ENCODE results near the gene KLHDC8B.

Gene KLHDC8B

DNA sequence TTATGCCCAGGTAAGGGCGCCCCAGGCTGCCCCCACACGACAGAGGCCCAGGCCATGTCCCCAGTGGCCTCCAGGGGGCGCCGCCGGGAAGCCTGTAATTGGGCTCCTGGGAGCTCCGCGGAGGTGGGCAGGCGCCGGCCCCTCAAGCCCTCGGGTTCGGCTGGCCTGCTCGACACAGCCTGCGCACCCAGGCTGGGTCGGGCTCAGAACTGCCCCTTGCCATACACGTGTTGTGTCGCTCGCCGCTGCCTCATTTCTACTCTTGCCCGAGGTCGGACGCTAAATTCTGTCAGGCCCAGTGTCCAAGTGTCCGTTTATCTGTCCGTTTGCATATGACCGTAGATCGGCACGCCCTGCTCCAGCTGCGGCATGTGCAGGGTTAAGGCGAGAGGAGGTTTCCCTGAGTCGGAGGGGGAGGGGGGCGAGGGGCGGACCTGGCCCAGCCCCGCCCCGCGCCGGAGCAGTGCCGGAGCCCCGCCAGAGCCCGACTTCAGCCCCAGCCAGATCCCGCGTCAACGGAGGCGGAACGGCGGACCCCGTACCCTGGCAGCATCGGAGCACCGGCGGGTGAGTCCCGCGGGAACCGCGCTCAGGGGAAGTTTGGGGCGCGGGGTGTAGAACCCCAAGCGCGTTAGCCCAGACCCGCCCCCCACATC, at the start of gene KLHDC8B:
Gene KLHDC8B, plus strand, starts transcription at position 480 of the 656 bp plus-strand sequence. CDS start 1,172 bp downstream, outside the sequence.
- DNase-seq (ENCODE audit: low read depth in 2 of 2), result peak; percentile 76 to 85

DNA sequence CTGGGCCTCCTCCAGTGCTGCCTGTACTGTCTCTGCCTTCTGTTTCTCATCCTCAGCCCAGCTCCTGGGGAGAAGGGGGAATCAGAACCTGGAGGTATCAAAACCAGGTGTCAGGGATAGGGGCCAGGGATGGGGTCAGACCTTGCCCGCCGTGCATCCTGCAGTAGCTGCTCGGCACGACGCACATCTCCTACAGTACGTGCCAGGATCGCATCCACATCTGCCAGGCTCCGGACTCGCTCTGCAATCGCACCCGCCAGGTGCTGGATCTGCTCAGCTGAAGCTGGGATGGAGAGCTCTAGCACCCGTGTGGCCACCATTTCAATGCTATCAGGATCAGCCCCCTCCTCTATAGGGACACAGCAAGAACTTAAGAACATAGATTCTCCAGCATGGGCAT, 49.4 kb upstream of the KLHDC8B start:
- DNase-seq (ENCODE audit: low read depth in 2 of 2), result no peak

DNA sequence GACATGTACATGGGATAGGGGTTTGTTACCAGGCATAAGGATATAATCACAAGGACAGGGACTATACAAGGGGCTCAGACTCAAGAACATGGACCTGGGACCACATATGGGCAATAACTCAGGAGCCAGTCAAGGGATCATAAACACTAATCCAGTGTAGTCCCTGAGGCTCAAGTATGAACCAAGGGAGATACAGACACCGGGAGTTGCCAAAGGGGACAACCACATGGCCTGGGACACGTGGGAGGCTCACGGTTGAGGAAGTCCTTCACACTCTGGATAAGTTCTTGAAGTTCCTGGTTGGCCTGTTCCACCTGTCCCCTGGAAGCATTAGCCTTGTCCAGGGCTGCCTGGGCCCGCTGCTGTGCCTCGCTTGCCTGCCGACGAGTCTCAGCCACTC, 48.9 kb upstream of the KLHDC8B start:
- DNase-seq (ENCODE audit: low read depth in 2 of 2), result no peak

DNA sequence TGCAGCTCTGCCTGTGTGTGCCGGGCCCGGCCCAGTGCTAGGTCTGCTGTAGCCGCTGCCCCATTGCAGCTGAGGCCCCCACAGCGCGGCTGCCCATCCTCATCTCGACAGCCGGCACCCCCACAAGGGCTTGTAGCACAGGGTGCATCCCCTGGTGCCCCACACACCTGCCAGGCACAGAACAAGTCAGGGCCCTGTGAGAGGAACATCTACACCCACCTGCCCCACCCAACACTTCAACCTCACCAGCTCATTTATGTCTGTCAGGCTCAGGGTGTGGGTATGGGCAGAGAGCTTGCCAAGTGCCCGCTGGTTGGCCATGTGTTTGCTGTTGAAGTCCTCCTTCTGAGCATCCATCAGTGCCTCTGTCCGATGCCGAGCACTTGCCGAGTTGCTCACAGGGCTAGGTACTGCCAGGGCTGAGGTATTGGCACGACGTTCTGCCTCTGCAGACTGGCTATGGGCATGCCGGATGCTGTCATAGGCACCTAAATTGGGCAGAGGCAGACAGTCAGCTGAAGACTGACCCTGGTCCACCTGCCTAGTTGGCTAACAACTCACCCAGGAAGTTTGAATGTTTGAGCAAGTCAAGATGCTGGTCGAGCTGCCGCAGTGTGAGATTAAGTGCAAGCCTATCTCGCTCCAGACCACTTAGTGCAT, 48.4 kb upstream of the KLHDC8B start:
- DNase-seq (ENCODE audit: low read depth in 2 of 2), result no peak

DNA sequence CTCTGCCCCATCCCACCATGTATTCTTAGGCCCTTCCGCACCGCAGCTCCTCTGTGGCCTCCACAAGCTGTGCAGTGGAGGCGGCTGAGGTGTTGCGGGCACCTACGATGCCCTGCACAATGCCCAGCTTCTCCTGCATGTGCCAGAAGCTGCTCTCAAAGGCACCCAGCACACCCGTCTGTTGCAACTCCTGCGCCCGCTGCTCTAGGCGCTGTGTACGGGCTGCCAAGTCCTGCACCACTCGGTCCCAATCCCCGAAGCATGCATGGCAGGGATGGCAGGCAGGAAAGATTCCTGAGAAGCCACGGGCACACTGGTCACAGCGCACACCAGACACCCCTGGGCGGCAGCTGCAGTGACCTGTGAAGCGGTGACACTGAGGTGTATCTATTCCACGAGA, 47.7 kb upstream of the KLHDC8B start:
- no peak for DNase-seq (ENCODE audit: low read depth in 2 of 2)

DNA sequence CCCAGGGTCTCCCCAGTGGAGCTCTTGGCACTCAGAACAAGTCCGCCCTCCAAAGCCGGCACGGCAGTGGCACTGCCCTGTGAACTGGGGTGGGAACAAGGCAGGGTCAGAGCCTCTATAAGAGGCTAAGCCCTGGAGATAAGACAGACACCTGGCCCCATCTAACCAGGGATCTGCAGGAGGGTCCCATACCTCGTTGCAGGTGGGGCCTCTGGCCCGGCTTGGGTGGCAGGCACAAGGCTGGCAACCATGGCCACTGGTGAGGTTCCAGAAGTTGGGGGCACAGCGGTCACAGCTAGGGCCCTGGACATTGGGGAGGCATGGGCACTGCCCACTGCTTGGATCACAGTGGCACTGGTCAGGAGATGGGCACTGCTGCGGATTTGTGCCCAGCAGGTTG, 47.2 kb upstream of the KLHDC8B start:
- DNase-seq (ENCODE audit: low read depth in 2 of 2), result no peak

DNA sequence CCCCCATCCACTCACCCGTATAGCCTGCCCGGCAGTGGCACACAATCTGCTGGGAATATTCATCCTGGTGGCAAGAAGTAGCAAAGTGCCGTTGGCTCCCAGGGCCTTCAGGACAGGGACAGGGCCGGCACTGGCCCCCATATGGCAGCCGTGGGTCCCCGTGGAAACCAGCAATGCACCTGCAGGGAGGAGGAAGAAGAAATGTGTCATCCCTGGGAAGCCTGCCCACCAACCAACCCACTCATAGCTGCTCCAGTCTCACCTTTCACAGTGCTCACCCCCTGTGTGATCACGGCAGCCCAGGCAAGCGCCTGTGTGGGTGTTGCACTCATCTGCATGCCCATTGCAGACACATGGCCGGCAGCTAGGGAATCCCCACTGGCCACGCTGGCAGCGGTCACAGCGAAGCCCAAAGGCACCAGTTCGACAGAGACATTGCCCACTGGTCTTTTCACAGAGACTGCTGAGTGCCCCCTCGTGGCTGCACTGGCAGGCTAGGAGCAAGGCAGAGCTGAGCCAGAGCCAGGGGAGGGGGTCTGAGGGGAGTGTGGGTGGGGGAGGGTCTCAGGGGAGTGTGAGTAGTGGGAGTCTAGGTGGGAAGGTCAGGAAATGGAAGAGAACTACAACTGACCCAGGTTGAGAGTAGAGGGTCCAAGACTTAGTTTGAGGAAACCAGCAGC, 46.3 kb upstream of the KLHDC8B start:
- no peak for DNase-seq (ENCODE audit: low read depth in 2 of 2)

DNA sequence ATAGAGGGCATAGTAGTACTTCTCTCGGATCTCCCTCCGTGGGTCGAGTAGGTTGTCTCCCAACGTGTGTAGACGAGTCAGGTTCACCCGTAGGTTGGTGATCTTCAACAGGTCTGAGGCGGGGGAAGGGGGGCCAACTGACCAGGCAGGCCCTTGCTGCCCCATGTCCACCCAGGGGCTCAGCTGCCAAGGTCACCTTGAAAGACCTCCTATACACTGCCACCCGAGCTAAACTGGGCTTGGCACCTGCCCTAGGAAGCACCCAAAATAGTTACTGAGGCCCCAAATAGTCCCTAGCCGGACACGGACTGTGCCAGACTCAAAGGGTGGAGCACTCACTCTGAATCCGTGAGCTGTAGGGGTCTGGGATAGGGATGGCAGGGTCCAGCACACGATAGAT, 40.4 kb upstream of the KLHDC8B start:
- no peak for DNase-seq (ENCODE audit: low read depth in 2 of 2)

DNA sequence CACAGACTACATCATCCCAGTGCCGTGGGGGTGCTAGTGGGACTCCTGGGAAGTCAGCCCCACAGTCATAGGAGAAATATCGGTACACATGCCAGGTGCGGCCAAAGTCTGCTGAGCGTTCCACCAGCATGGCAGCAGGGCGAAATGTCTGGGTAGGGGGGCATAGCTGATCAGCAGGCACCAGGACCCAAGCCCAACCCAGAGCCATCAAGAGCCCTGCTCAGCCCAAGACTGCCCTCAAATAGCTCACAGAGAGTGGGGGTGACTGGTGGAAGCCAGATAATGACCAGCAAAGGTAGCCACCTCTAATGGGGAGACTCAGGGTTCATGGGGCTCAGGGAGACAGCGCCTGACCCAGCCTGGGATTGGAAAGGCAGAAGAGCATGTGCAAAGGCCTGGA, 39.8 kb upstream of the KLHDC8B start:
- no peak for DNase-seq (ENCODE audit: low read depth in 2 of 2)

DNA sequence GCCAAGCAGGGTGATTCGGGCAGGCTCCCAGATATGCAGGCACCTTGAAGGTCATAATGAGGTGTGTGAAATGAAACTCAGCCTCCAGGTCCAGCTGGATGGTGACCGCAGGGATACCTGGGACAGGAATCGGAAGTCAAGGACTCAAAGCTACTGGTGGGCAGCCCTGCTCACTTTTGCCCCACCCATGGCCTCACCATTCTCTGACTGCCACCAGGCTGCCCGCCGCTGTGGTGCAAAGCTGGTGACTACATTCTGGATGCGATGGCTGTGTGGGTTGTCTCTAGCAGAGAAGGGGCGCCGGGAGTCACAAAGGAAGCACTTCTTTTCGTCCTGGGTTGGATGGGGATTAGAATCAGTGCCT, 39.3 kb upstream of the KLHDC8B start:
- no peak for DNase-seq (ENCODE audit: low read depth in 2 of 2)

DNA sequence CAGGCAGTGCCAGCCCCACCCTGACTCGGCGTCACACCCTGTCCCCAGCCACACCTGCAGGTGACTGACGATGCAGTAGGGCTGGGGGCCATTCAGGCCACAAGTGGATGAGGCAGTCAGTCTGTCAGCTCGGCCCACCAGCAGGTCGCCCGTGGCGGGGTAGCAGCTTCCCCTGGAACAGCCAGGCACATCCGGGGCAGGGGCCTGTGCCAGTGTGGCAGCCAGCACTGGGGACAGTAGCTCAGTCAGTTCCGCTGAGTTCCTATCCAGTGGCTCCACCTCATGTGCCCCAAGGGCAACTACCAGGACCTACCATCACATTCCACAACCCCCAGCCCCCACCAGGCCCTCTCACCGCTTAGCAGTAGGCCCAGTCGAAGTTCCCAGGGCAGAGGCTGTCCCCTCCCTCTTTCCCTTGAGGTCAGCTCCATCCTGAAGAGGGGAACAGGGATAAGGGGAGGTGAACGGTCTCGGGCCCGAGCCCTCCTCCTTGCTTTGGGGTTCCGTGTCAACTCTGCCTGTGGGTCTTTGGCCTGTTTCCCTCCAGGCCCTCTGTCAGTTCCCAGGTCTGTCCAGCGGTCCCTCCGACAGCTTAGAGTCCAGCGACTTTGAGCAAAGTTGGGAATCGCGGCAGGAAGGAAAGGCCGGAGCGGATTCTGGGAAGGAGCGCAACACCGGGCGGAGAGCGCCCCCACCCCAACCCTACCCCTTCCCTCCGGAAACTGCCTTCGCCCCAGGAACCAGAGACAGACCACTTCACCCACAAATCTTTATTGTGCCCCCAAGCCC, 38.8 kb upstream of the KLHDC8B start, which contains the start of gene LAMB2:
Gene LAMB2, minus strand, starts transcription at position 614 of the 789 bp plus-strand sequence. Its CDS starts 183 bp downstream, at position 431.
- no peak for DNase-seq (ENCODE audit: low read depth in 2 of 2)

DNA sequence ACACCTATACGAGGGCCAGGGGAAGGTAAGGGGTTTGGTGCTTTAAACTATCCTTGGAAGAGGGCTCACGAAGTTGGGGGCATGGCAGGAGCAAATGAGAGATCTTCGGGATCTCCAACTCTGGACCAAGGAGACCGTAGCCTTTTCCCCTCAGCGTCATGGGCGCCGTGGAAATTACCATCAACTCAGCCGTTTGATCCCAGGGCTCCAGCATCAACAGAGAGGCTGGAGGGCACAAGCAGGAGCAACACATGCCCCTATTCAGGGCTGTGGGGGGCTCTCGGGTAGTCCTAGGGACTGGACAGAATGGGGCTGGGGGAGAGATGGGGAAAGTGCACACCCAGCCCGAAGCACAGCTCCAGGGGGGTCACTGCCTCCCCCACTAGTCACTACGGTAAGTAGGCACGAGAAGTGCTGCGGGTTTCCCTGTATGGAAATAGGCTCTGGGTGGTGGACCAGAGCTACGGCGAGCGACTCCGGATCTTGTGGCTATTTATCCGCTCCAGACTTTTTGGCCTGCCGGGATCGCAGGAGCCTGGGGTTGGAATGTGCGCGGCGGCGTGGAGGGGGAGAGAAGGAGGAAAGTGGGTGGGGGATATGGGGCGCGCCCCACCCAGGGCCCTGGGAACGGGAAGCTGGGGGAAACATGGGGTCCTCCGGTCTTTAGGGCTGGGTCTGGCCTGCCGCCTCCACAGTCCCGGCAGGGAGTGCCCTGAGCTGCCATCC, 38.0 kb upstream of the KLHDC8B start:
- no peak for DNase-seq (ENCODE audit: low read depth in 2 of 2)

DNA sequence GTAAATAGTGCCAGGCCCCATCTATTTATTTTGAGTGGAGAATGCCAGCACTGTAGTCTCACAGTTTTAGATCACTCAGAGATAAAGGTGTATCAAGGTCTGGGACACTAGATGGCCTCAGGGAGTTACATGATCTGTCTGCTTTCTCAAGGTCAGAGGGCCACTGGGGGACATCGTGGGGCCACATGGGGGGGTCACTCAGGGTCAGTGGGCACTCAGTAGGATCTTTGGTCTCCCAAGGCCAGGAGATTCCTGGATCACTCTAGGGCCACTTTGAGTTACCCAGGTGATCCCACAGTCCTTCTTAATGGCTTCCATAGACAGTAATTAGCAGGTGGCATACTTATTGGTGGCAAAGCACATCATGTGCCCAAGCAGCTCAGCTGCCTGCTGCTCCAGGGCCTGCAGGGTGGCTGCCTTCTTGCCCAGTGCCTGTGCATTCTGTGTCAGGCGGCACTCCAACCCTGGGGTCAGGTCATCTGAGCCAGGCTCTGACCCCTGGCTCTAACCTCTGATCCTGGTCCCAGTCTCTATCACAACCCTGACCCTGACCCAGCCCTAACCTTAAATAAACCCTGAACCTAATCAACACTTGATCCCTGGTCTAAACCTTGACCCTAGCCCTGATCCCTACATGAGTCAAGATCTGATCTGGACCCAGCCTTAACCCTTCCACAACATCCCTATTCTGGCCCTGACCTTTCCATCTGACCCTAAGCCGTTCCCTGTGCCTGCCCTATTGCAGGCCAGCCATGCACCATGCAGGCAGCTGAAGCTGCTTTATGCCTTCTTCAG, 36.7 kb upstream of the KLHDC8B start:
- DNase-seq (ENCODE audit: low read depth in 2 of 2), result no peak

DNA sequence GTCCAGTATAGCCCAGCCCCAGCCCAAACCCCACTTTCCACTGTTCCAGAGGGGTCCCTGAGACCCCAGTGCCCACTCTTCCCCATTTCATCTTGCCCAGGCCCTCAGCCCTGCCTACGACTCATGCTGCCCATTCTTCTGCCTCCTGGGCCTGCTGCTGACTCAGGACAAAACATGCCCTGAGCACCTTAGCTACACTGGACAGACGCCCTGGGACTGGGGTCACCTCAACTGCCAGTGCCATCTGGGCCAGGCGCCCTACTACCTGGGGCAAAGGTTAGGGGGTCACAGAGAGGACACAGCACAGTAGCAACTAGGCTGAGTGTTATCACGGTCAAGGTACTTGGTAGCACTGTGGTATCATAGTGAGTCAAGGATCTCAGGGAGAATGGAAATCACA, 35.9 kb upstream of the KLHDC8B start:
- DNase-seq (ENCODE audit: low read depth in 2 of 2), result no peak

DNA sequence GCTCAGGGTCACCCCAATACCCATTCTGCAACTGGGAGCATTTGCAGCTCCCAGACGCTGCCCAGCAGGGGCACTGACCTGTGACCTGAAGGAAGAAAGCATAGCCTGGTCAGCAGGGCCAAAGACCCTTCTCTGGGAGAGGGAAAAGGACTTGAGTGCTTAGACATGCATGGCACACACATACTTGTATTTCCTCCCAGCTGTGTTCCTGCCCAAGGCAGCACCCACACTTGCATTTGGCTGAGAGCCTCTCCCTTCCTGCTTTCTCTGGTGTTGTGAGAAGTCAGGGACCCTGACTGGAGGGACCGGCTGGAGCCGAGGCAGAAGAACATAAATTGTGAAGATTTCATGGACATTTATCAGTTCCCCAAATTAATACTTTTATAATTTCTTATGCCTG, 31.3 kb upstream of the KLHDC8B start:
- no peak for DNase-seq (ENCODE audit: low read depth in 2 of 2)

DNA sequence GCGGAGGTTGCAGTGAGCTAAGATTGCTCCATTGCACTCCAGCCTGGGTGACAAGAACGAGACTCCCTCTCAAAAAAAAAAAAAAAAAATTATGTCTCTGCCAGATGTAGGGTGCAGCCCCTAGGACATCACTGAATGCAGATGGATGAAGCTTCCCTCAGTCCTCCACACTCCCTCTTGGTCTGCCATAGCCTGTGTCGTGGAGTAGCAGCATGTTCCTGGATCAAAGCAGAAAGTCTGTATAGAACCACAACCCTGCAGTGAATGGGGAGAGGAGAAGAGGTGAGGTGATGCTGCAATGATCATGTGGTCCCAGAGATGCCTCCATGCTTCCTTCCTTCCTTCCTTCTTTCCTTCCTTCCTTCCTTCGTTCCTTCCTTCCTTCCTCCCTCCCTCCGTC, 23.2 kb upstream of the KLHDC8B start:
- no peak for DNase-seq (ENCODE audit: low read depth in 2 of 2)

DNA sequence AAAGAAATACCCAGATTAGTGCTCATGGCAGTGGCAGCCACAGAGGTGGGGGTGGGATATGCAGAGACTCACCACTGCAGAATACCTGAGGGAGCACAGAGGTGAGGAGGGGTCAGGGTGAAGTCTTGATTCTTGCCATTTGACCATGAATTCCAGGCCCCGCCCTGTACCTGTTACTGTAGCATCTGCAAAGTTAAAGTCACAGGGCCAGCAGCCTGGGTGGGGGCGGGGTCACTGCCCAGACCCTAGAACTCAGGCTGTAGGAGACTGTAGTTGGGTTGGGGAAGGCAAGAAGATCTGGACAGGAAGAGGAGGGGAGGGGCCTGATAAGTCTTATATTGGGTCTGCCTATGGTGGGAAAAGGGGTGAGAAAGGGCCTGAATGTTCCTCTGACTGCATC, 19.8 kb upstream of the KLHDC8B start:
- no peak for DNase-seq (ENCODE audit: low read depth in 2 of 2)

DNA sequence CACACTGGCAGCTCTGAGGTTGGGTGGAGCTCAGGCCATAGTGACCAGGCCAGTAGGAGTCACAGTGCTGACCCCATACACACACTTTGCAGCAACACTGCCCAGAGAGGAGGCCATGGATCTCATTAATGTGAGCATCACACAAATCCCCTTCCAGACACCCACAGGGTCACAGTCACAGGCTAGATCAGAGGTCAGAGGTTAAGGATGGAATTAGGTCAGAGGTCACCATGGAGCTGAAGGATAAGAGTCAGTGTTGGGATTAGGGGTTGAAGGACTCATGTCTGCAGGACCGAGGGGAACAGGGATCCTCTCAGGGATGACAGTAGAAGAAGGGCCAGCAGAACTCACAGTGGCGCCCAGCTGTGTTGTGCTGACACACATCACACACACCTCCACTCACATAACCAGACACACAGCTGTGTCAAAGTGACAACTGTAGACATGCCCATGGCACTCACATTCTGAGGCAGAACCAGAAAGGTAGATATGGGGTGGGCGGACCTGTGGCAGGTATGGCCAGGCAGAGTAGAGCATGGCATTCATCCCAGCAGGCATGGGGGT, 18.0 kb upstream of the KLHDC8B start:
- DNase-seq (ENCODE audit: low read depth in 2 of 2), result no peak

DNA sequence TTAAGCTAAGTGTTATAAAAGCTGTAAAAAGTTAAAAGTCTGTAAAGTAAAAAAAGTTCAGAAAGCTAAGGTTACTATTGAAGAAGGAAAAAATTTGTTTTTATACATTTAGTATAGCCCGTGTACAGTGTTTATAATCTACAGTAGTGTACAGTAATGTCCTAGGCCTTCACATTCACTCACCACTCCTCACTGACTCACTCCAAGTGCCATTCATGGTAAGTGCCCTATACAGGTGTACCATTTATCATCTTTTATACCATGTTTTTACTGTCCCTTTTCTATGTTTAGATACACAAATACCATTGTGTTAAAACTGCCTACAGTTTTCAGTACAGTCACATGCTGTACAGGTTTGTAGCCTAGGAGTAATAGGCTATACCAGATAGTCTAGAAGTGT, 14.1 kb upstream of the KLHDC8B start:
- no peak for DNase-seq (ENCODE audit: low read depth in 2 of 2)

DNA sequence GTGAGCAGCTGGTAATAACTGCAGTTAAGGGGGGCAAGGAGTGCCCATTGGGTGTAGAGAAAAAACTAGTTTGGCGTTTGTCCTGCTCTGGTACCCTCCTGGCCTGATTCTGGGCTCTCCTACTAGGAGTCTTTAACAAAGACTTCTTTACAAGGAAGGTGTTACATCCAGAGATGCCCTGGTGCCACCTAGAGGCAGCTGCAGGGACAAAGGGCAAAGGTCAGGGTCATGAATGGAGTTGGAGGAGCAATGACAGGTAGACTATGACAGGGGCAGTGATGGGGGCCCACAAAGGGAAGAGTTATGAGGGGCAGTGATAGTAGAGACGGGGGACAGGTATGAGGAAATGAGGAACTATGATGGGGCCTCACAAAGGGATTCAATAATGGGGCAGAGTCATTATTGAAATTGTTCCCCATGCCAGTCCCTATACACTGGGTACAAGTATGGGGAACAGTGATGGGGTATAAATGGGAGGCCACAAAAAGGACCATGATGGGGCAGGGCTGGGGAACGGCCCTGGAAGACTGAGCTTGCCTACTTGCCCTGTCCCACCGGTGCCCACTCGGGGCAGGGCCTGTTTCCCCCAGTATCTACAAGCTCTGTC, 13.2 kb upstream of the KLHDC8B start:
- DNase-seq (ENCODE audit: low read depth in 2 of 2), result peak; percentile 26 to 38

Data from activated CD4-positive, alpha-beta T cell treated with anti-CD3 and anti-CD28 coated beads for 24 hours (primary cell).